Measurements from ENCODE around the gene ZMYM4.

The ZMYM4 gene

DNA sequence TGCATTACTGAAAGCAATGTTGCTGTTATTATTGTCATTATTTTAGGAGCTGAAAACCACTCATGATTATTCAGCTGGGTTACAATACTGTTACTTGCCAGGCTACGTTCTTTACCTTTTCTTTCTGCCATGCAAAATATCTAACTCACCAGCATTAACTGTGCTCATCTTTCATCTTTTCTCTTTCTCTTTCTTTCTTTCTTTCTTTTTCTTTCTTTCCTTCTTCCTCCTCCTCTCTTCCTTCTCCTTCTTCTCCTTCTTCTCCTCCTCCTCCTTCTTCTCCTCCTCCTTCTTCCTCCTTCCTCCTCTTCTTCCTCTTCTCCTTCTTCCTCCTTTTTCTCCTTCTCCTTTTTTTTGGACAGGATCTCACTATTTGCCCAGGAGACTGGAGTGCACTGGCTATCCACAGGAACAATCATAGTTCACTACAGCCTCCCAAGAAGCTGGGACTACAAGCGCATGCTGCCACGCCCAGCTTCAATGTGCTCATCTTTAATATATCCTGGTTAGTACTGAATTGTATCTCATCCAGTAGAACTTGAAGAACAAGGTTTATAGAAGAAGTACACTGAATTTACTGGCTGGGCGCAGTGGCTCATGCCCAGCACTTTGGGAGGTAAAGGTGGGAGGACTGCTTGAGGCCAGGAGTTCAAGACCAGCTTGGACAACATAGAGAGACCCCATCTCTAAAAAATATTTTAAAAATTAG is 6.9 kb upstream of the ZMYM4 start:
- no peak overlapping the region for H3K4me3 ChIP-seq (ENCODE audit: low read length)
- no peak for TF ChIP-seq ZNF274 (IDR thresholded peaks at IDR 0.05; ENCODE audit: low read depth, low read length)

- no peak for TF ChIP-seq ZNF274 (IDR thresholded peaks at IDR 0.05; ENCODE audit: low read depth, low read length)
- no peak overlapping the region for H3K4me3 ChIP-seq (ENCODE audit: low read length)
These were observed 4.5 kb upstream of the ZMYM4 start for GRCh38 chr1:35264035-35264434.

GRCh38 chr1:35264871-35265270 is 3.6 kb upstream of the ZMYM4 start:
- no peak overlapping the region for H3K4me3 ChIP-seq (ENCODE audit: low read length)
- no peak for TF ChIP-seq ZNF274 (IDR thresholded peaks at IDR 0.05; ENCODE audit: low read depth, low read length)

DNA sequence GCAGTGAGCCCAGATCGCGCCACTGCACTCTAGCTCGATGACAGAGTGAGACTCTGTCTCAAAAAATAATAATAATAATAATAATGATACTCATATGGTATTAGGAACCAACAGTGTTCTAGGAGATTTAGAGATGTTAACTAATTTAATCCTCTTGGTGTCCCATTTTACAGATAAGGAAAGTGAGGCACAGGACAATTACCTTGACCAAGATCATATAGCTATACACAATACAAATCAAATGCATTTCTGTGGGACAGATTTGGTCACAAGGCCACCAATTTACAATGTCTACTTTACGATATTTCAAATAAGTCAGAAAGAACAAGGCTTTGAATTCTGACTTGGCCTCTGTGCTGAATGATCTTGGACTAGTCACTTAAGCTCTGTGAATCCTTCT is 2.2 kb upstream of the ZMYM4 start:
- H3K4me3 ChIP-seq (ENCODE audit: low read length), result no peak overlapping the region
- no peak for TF ChIP-seq ZNF274 (IDR thresholded peaks at IDR 0.05; ENCODE audit: low read depth, low read length)

DNA sequence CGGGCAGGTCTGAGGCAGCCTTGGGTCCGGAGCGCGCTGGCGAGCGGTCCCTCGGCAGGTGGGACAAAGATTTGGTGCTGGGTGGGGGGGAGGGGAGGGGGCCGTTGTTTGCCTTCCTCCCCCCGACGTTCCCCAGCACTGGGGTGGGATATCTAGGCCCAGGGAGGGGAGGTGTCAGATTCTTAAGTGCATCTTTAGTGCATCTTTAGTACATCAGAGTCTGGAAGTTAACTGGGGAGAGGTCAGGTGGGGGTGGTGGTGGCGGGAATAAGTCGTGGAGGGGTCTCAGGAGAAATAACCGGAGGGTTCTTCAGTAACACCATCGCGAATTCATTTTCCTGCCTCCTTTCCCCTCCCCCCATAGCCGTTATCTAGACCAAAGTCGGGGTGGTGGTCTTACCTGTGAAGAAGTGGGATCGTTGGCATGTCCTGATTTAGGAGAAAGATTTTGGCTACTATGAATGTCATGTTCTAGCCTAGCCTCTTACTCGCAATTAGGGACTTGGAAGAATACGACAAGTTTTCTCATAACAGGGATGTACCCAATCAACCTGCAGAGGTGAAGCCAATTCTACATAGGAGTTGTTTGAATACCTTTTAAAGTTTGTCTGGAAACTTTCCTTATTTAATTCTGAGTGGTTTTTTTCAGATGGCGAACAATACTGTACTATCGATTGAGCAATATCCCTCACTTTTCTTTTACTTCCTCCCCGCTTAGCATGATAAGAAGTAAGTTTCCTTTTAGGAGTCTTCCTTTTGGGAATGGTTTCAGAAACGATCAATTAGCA is 886 bp downstream of the ZMYM4 start:
- TF ChIP-seq ZNF274 (IDR thresholded peaks at IDR 0.05; ENCODE audit: low read depth, low read length), result no peak
- H3K4me3 ChIP-seq (ENCODE audit: low read length), result peak overlapping the region; percentile 98

GRCh38 chr1:35269989-35270289 is 1.4 kb downstream of the ZMYM4 start:
- no peak for TF ChIP-seq ZNF274 (IDR thresholded peaks at IDR 0.05; ENCODE audit: low read depth, low read length)
- peak overlapping the region; percentile 98; the same call in 1 of the 2 replicates for H3K4me3 ChIP-seq (ENCODE audit: low read length)

GRCh38 chr1:35270836-35271235 is 2.3 kb downstream of the ZMYM4 start:
- TF ChIP-seq ZNF274 (IDR thresholded peaks at IDR 0.05; ENCODE audit: low read depth, low read length), result no peak
- H3K4me3 ChIP-seq (ENCODE audit: low read length), result no peak overlapping the region

DNA sequence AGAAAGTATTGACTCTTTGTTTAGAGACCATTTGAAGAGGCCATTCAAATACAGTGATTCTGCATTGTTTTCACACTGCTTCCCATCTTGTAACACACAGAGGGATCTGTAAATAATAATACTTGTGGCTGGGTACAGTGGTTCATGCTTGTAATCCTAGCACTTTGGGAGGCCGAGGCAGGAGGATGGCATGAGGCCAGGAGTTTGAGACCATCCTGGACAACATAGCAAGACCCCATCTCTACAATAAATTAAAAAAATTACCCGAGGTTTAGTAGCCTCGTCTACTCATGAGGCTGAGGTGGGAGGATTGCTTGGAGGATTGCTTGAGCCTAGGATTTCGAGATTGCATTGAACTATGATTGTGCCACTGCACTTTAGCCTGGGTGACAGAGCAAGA is 5.7 kb downstream of the ZMYM4 start:
- TF ChIP-seq ZNF274 (IDR thresholded peaks at IDR 0.05; ENCODE audit: low read depth, low read length), result no peak
- no peak overlapping the region for H3K4me3 ChIP-seq (ENCODE audit: low read length)

- no peak for TF ChIP-seq ZNF274 (IDR thresholded peaks at IDR 0.05; ENCODE audit: low read depth, low read length)
- no peak overlapping the region for H3K4me3 ChIP-seq (ENCODE audit: low read length)
These were observed 10.5 kb downstream of the ZMYM4 start for GRCh38 chr1:35278886-35279554.

- no peak for TF ChIP-seq ZNF274 (IDR thresholded peaks at IDR 0.05; ENCODE audit: low read depth, low read length)
- H3K4me3 ChIP-seq (ENCODE audit: low read length), result no peak overlapping the region
These were observed 11.0 kb downstream of the ZMYM4 start for GRCh38 chr1:35279555-35279904.

DNA sequence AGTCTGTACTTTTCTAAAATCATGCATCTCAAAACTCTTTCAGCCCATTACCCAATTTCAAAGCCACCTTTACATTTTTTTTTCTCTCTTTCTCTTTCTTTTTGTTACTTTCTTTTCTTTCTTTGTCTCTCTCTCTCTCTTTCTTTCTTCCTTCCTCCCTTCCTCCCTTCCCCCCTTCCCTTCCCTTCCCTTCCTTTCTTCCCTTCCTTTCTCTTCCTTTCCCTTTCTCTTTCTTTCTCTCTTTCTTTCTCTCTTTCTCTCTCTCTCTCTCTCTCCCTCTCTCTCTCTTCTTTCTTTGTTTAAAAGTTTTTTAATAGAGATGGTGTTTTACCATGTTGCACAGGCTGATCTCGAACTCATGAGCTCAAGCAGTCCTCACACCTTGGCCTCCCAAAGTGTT is 11.5 kb downstream of the ZMYM4 start:
- TF ChIP-seq ZNF274 (IDR thresholded peaks at IDR 0.05; ENCODE audit: low read depth, low read length), result no peak
- no peak overlapping the region for H3K4me3 ChIP-seq (ENCODE audit: low read length)

GRCh38 chr1:35281565-35281964 is 13.1 kb downstream of the ZMYM4 start:
- no peak overlapping the region for H3K4me3 ChIP-seq (ENCODE audit: low read length)
- no peak for TF ChIP-seq ZNF274 (IDR thresholded peaks at IDR 0.05; ENCODE audit: low read depth, low read length)

- no peak overlapping the region for H3K4me3 ChIP-seq (ENCODE audit: low read length)
- no peak for TF ChIP-seq ZNF274 (IDR thresholded peaks at IDR 0.05; ENCODE audit: low read depth, low read length)
These were observed 13.7 kb downstream of the ZMYM4 start for GRCh38 chr1:35282172-35282571.

DNA sequence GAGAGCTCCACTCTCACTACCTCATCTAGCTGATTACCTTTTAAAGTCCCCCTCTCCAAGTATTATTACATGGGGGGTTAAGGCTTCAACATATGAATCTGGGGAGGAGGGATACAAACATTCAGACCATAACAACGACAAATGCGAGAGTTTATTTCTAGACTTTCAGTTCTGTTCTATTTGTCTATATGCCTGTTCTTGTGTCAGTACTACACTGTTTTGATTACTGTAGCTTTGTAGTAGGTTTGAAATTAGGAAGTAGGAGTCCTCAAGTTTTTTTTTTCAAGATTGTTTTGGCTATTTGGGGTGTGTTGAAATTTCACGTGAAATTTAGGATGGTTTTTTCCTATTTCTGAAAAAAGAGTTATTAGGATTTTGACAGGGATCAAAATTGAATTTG is 16.3 kb downstream of the ZMYM4 start:
- TF ChIP-seq ZNF274 (IDR thresholded peaks at IDR 0.05; ENCODE audit: low read depth, low read length), result no peak
- H3K4me3 ChIP-seq (ENCODE audit: low read length), result no peak overlapping the region

Data from GM08714 (cell line).